Keratinocyte (primary cell): ENCODE measurements around the gene KCTD13. TPM values are rescaled to one million over a fixed set of nuclear protein-coding genes. Genes with fewer than 3 reads are reported as not detected.

Experiments used
- DNase-seq: peaks from one replicate; pipeline ENCODE4 v3.0.0-alpha.2; 2011; ENCODE audit warnings: low read depth, missing footprints, low spot score
- FAIRE-seq: peaks from 2 replicates; lab custom pipeline; 2011; peaks lifted over from hg19 to GRCh38; lab: Jason Lieb, UNC
- H2AFZ ChIP-seq: 2 replicates; pipeline ENCODE4 v1.6.0; 2012; ENCODE audit warnings: low read length, control low read depth, inconsistent platforms; ENCODE audit not compliant: control insufficient read depth
- H3K27ac ChIP-seq: 2 replicates; pipeline ENCODE4 v1.5.1; 2011; ENCODE audit warnings: low read length; ENCODE audit not compliant: control insufficient read depth, insufficient read depth
- H3K27me3 ChIP-seq: 3 replicates; pipeline ENCODE4 v1.6.0; 2011; ENCODE audit warnings: low read length; ENCODE audit not compliant: control insufficient read depth, insufficient read depth; ENCODE audit errors: extremely low read depth
- H3K36me3 ChIP-seq, 2 experiments: 2 replicates in 1 of 2; 3 replicates in 1 of 2; pipeline ENCODE4 v1.5.1; 2011; ENCODE audit warnings: low read length in 2 of 2, mild to moderate bottlenecking in 1 of 2; ENCODE audit not compliant: control insufficient read depth in 2 of 2, insufficient read depth in 2 of 2; ENCODE audit errors: extremely low read depth in 1 of 2
- H3K4me1 ChIP-seq: 3 replicates; pipeline ENCODE4 v1.5.1; 2011; ENCODE audit warnings: low read length; ENCODE audit not compliant: control insufficient read depth, insufficient read depth; ENCODE audit errors: extremely low read depth
- H3K4me2 ChIP-seq: 3 replicates; pipeline ENCODE4 v1.6.0; 2011; ENCODE audit warnings: low read depth, low read length; ENCODE audit not compliant: control insufficient read depth, insufficient read depth; ENCODE audit errors: extremely low read depth
- H3K4me3 ChIP-seq, 3 experiments: fragments of 200-600 bp in 1 of 3; sonication (generic) in 1 of 3; 2 replicates in 2 of 3; 3 replicates in 1 of 3; pipeline ENCODE4 v1.5.1; 2011 to 2016; ENCODE audit warnings: low read length in 3 of 3, mild to moderate bottlenecking in 3 of 3, control low read depth in 2 of 3, inconsistent platforms in 1 of 3, low read depth in 1 of 3, mixed read lengths in 1 of 3, mixed run types in 1 of 3, moderate library complexity in 1 of 3; ENCODE audit not compliant: control insufficient read depth in 2 of 3, insufficient read depth in 2 of 3; ENCODE audit errors: extremely low read depth in 1 of 3
- H3K79me2 ChIP-seq: 2 replicates; pipeline ENCODE4 v1.6.0; 2012; ENCODE audit warnings: low read length; ENCODE audit not compliant: control insufficient read depth, insufficient read depth
- H3K9ac ChIP-seq: 3 replicates; pipeline ENCODE4 v1.6.0; 2011; ENCODE audit warnings: low read length; ENCODE audit not compliant: control insufficient read depth, insufficient read depth; ENCODE audit errors: extremely low read depth
- H3K9me1 ChIP-seq: 3 replicates; pipeline ENCODE4 v1.6.0; 2011; ENCODE audit warnings: low read length; ENCODE audit not compliant: control insufficient read depth, insufficient read depth; ENCODE audit errors: extremely low read depth
- H3K9me3 ChIP-seq: 2 replicates; pipeline ENCODE4 v1.5.1; 2012; ENCODE audit warnings: low read depth, low read length; ENCODE audit not compliant: control insufficient read depth
- H4K20me1 ChIP-seq: 3 replicates; pipeline ENCODE4 v1.6.0; 2011; ENCODE audit warnings: low read length; ENCODE audit not compliant: control insufficient read depth, insufficient read depth; ENCODE audit errors: extremely low read depth
- CTCF ChIP-seq, 3 experiments: IDR thresholded peaks in 1 of 3; conservative IDR thresholded peaks in 1 of 3; optimal IDR thresholded peaks in 1 of 3; 2 replicates in 2 of 3; 3 replicates in 1 of 3; pipeline versions ENCODE3 to v1.5.1; 2011; ENCODE audit warnings: low read length in 3 of 3, mild to moderate bottlenecking in 3 of 3, moderate library complexity in 2 of 3, control low read depth in 1 of 3, inconsistent platforms in 1 of 3; ENCODE audit not compliant: insufficient read depth in 2 of 3; ENCODE audit errors: extremely low read depth in 1 of 3
- EZH2 ChIP-seq: IDR thresholded peaks from one replicate; pipeline ENCODE4 v1.6.1; 2012; ENCODE audit warnings: inconsistent platforms, mild to moderate bottlenecking, low read length, moderate library complexity
- dilution Hi-C: fragments of 300-500 bp; cut with MboI; formaldehyde crosslinking; loops from one replicate; pipeline ENCODE4 v1.7.0; 2020; ENCODE audit warnings: low sequenced_read_pairs; ENCODE audit not compliant: extremely low pct_ligation_motif_present
- polyA plus RNA-seq, 5 experiments: library from polyadenylated mRNA; depleted of rRNA in 3 of 5; stranded (reverse) in 3 of 5; stranded (forward) in 1 of 5; unstranded in 1 of 5; fragments of >200 nt; gene quantifications; 1 replicate in 1 of 5; 2 replicates in 3 of 5; 3 replicates in 1 of 5; pipeline versions ENCODE4 v1.2.1 to v1.2.3, GENCODE V29; 2011 to 2012; ENCODE audit warnings: missing spikeins in 2 of 5, low read depth in 1 of 5, low replicate concordance in 1 of 5

Gene KCTD13
- polyA plus RNA-seq, 1 donor (not counting 4 experiments of a cell fraction or from before 2014, with no cell fraction given), result 9.2 TPM

GRCh38 chr16:29857133-29857760 is 68.8 kb downstream of the KCTD13 start:
- Histone ChIP-seq H3K79me2 (peaks cover 4% of the 10 kb centered on the region), H3K4me2 (no peak overlapping the region), H2AFZ (no peak overlapping the region), H3K9me1 (peaks cover 2% of the 10 kb centered on the region), H3K27me3 (no peaks in the 10 kb centered on the region), H3K9me3 (no peaks in the 10 kb centered on the region), H3K36me3 (peaks cover 9 to 13% of the 10 kb centered on the region in 2 experiments), H4K20me1 (no peaks in the 10 kb centered on the region), H3K27ac (no peak overlapping the region), H3K4me1 (peaks cover 4% of the 10 kb centered on the region), H3K9ac (no peak overlapping the region), H3K4me3 (no peak overlapping the region)
- no peak for DNase-seq
- TF ChIP-seq CTCF (optimal IDR thresholded peaks at IDR 0.05 in 1 of 3, IDR thresholded peaks at IDR 0.05 in 1 of 3, conservative IDR thresholded peaks at IDR 0.05 in 1 of 3; ENCODE audit: extremely low read depth in 1 of 3, insufficient read depth in 2 of 3, low read length in 3 of 3) (no peak), EZH2 (no peak)
- dilution Hi-C loops, result no loop called here
- no peak for FAIRE-seq

Other genes with a start within 250 kb of the KCTD13 start
- gene QPRT, start 247.0 kb downstream of the KCTD13 start, polyA plus RNA-seq, result 8.8 to 21.3 TPM (median 8.9 TPM) in 3 replicates
- not detected in 3 replicates for gene C16orf54, start 180.2 kb downstream of the KCTD13 start, polyA plus RNA-seq
- 0.01 TPM in 1 of 3 replicates, not detected in the others for gene ZG16, start 148.0 kb downstream of the KCTD13 start, polyA plus RNA-seq
- gene KIF22, start 135.5 kb downstream of the KCTD13 start, polyA plus RNA-seq, result 36.3 to 48.3 TPM (median 43.7 TPM) in 3 replicates
- 48.5 to 82.3 TPM (median 59.0 TPM) in 3 replicates for gene MAZ, start 119.7 kb downstream of the KCTD13 start, polyA plus RNA-seq
- not detected in 3 replicates for gene PRRT2, start 114.0 kb downstream of the KCTD13 start, polyA plus RNA-seq
- gene PAGR1, start 110.1 kb downstream of the KCTD13 start, polyA plus RNA-seq, result 6.4 to 17.1 TPM (median 13.6 TPM) in 3 replicates
- gene MVP, start 105.8 kb downstream of the KCTD13 start, polyA plus RNA-seq, result 130 to 213 TPM (median 148 TPM) in 3 replicates
- gene CDIPT, start 63.0 kb downstream of the KCTD13 start, polyA plus RNA-seq, result 49.5 to 94.6 TPM (median 60.0 TPM) in 3 replicates
- 0.68 to 2.5 TPM (median 1.5 TPM) in 3 replicates for gene SEZ6L2, start 26.7 kb downstream of the KCTD13 start, polyA plus RNA-seq
- gene ASPHD1, start 25.7 kb downstream of the KCTD13 start, polyA plus RNA-seq, result 0.71 to 1.8 TPM (median 0.88 TPM) in 3 replicates
- gene TMEM219, start 35.9 kb upstream of the KCTD13 start, polyA plus RNA-seq, result 48.5 to 77.2 TPM (median 64.8 TPM) in 3 replicates
- 13.8 to 20.1 TPM (median 15.4 TPM) in 3 replicates for gene TAOK2, start 47.6 kb upstream of the KCTD13 start, polyA plus RNA-seq
- 4.1 to 4.8 TPM (median 4.6 TPM) in 3 replicates for gene HIRIP3, start 69.4 kb upstream of the KCTD13 start, polyA plus RNA-seq
- 20.1 to 28.3 TPM (median 26.7 TPM) in 3 replicates for gene INO80E, start 70.0 kb upstream of the KCTD13 start, polyA plus RNA-seq
- 0.10 to 0.41 TPM (median 0.26 TPM) in 3 replicates for gene DOC2A, start 84.8 kb upstream of the KCTD13 start, polyA plus RNA-seq
- not detected in 3 replicates for gene C16orf92, start 97.0 kb upstream of the KCTD13 start, polyA plus RNA-seq
- 0.08 TPM in 1 of 3 replicates, not detected in the others for gene TLCD3B, start 105.0 kb upstream of the KCTD13 start, polyA plus RNA-seq
- 740 to 1,250 TPM (median 800 TPM) in 3 replicates for gene ALDOA, start 139.5 kb upstream of the KCTD13 start, polyA plus RNA-seq
- gene PPP4C, start 149.8 kb upstream of the KCTD13 start, polyA plus RNA-seq, result 124 to 188 TPM (median 167 TPM) in 3 replicates
- 0.06 to 0.18 TPM (median 0.18 TPM) in 3 replicates for gene TBX6, start 165.7 kb upstream of the KCTD13 start, polyA plus RNA-seq
- gene YPEL3, start 170.0 kb upstream of the KCTD13 start, polyA plus RNA-seq, result 13.5 to 16.3 TPM (median 15.7 TPM) in 3 replicates
- 0.68 to 1.8 TPM (median 1.1 TPM) in 3 replicates for gene GDPD3, start 187.3 kb upstream of the KCTD13 start, polyA plus RNA-seq
- 42.0 to 64.9 TPM (median 60.8 TPM) in 3 replicates for gene MAPK3, start 197.0 kb upstream of the KCTD13 start, polyA plus RNA-seq